Spleen (tissue), 11 donors: ENCODE results near the gene MPIG6B. TPM values are rescaled to one million over a fixed set of nuclear protein-coding genes. Genes with fewer than 3 reads are reported as not detected.

Experiments
- DNase-seq: peaks from one replicate; pipeline ENCODE4 v3.0.0-alpha.2; 2020
- H3K27ac ChIP-seq, 8 donors: fragments of 200-600 bp; sonication (generic) in 7 of 8; 1 replicate in 4 of 8; 2 replicates in 4 of 8; pipeline versions ENCODE4 v1.5.0 to v1.8.0; 2016 to 2021; ENCODE audit warnings: inconsistent platforms in 4 of 8, mild to moderate bottlenecking in 4 of 8, moderate library complexity in 1 of 8
- H3K27me3 ChIP-seq, 7 donors: fragments of 200-600 bp; sonication (generic) in 6 of 7; replicated peaks in 1 of 7; 1 replicate in 4 of 7; 2 replicates in 3 of 7; pipeline versions ENCODE4 v1.5.0 to v1.8.0; 2016 to 2021; ENCODE audit warnings: inconsistent platforms in 3 of 7, mild to moderate bottlenecking in 1 of 7
- H3K36me3 ChIP-seq, 6 donors: fragments of 200-600 bp; sonication (generic) in 5 of 6; 1 replicate in 4 of 6; 2 replicates in 2 of 6; pipeline versions ENCODE4 v1.5.0 to v1.8.0; 2016 to 2021; ENCODE audit warnings: inconsistent platforms in 2 of 6
- H3K4me1 ChIP-seq, 6 donors: fragments of 200-600 bp; sonication (generic) in 5 of 6; 1 replicate in 3 of 6; 2 replicates in 3 of 6; pipeline versions ENCODE4 v1.5.0 to v1.8.0; 2016 to 2021; ENCODE audit warnings: inconsistent platforms in 3 of 6
- H3K4me3 ChIP-seq, 8 donors: fragments of 200-600 bp; sonication (generic) in 7 of 8; 1 replicate in 4 of 8; 2 replicates in 4 of 8; pipeline versions ENCODE4 v1.5.0 to v1.8.0; 2016 to 2021; ENCODE audit warnings: inconsistent platforms in 4 of 8, mild to moderate bottlenecking in 4 of 8, moderate library complexity in 2 of 8
- H3K9me3 ChIP-seq, 8 donors: fragments of 200-600 bp; sonication (generic) in 7 of 8; 1 replicate in 4 of 8; 2 replicates in 4 of 8; pipeline versions ENCODE4 v1.5.0 to v1.8.0; 2016 to 2021; ENCODE audit warnings: inconsistent platforms in 4 of 8
- POLR2A ChIP-seq, 3 donors: fragments of 450-650 bp; IDR thresholded peaks; one replicate each; pipeline ENCODE4 v1.5.1; 2017; ENCODE audit warnings: antibody characterized with exemption in 3 of 3, mild to moderate bottlenecking in 1 of 3
- POLR2AphosphoS5 ChIP-seq, 3 donors: sonication (generic); formaldehyde crosslinking; IDR thresholded peaks; one replicate each; pipeline ENCODE4 v1.5.1; 2017; ENCODE audit warnings: antibody characterized with exemption in 3 of 3
- WGBS, 5 donors: extraction: QIAGEN DNeasy Blood & Tissue Kit in 3 of 5; methylation state at CpG; one replicate each; pipeline versions ENCODE4 v1.1.5 to v1.1.7; 2013 to 2018; 5-methylcytosine and 5-hydroxymethylcytosine counted together
- intact Hi-C: fragments of 100-400 bp; cut with DNase I; formaldehyde crosslinking; loops from one replicate; pipeline ENCODE4 v1.15.0; 2023; ENCODE audit warnings: low total_unique reads
- polyA plus RNA-seq, 3 donors: library from polyadenylated mRNA; stranded (reverse); fragments of 200-250 nt; gene quantifications; one replicate each; pipeline ENCODE4 v1.2.1, GENCODE V29; 2013
- total RNA-seq, 7 donors: library from RNA; depleted of rRNA in 3 of 7; stranded (reverse); fragments of >200 nt in 3 of 7; fragmentation: NEBNext Ultra II Directional in 4 of 7; extraction: Animal tissue kit (Norgen Biotek cat#: 25700) in 4 of 7; gene quantifications; one replicate each; pipeline versions ENCODE4 v1.1.0 to v1.2.1, GENCODE V29; 2016 to 2021
- TF ChIP-seq, protein P1 (sequence below), 11 experiments: fragments of 200-600 bp in 7 of 11; fragments of 450-650 bp in 4 of 11; sonication (generic) in 4 of 11; IDR thresholded peaks in 8 of 11; conservative IDR thresholded peaks in 3 of 11; 1 replicate in 7 of 11; 2 replicates in 4 of 11; pipeline versions ENCODE4 v1.4.0 to v1.8.0; 2016 to 2021; ENCODE audit warnings: antibody characterized with exemption in 11 of 11, inconsistent platforms in 4 of 11, mild to moderate bottlenecking in 1 of 11
- donor health status: healthy with polysubstance abuse.
- donor health status: DM: no; HTN: no; CAD: no; lungs with moderate emphysema.
- donor health status: DM: no; HTN: no; CAD: no.
- donor health status: Bipolar disorder and iron deficiency.
- donor health status: healthy.
- donor health status: DM: no; HTN: no; CAD: no.
- donor health status: DM: yes; HTN: yes; CAD: no.

MPIG6B gene
- total and polyA plus RNA-seq, 10 donors, result 0.46 to 15.1 (median 9.3) TPM

DNA sequence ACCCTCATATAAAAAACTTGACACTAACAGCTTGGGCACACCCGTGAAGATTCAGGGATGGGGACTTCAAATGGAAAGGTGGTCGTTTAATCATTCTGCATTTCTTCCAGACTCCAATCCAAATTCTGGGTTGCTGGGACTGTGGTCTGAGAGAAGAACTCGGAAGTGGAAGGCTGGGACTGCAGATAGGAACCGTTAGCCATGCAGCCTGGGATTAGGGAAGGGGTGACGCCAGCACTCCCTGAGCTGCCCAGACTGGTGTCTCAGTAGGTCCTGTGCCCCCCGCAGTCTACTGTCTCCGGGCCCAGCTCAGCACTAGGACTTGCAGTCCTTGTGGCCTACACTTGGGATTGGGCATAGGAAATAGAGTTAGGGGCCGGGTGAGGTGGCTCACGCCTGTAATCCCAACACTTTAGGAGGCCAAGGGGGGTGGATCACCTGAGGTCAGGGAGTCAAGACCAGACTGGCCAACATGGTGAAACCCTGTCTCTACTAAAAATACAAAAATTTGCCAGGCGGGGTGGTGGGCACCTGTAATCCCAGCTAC, 13.7 kb downstream of the MPIG6B start:
- 7 to 35% (median 15%) methylated on average over 10 of the region's 10 CpGs for WGBS, 5 donors
- intact Hi-C loops, result loop anchor here (10.0 kb wide), 2 partner anchors 58 to 88 kb away; partner anchors contain the start of genes HSPA1B and VARS1

DNA sequence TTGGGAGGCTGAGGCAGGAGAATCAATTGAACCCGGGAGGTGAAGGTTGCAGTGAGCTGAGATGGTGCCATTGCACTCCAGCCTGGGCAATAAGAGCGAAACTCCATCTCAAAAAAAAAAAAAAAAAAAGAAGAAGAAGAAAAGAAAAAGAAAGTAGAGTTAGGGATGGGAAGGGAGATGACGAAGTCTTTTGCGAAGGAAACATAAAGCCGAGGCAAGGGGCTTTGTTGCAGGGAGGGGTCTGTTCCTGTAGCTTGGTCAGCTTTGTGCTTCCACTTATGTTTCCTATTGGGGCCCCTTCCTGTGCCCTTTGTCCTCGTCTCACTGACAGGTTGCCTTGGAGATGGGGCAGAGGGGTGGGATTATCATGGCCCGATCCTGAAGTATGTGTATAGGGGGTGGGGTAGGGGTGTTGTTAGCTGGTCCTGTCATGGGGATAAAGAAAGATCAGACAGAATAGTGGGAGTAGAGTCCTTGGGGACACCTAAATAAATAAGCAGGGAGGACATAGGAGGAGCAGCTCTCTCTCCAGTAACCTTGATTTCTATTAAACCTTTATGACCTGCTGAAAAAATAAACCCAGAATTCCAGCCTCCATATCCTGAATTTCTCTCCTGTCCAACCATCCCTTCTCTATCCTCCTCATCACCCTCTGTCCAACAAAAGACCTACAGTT, 14.3 kb downstream of the MPIG6B start:
- Histone ChIP-seq H3K27ac (peak overlapping the region; percentile 82 to 99 (median 96)), H3K27me3 (no peaks in the 10 kb centered on the region), H3K36me3 (peaks cover 0 to 30% (median 17%) of the 10 kb centered on the region in 6 donors), H3K9me3 (no peaks in the 10 kb centered on the region), H3K4me1 (peaks cover 44 to 77% (median 69%) of the 10 kb centered on the region in 6 donors), H3K4me3 (peak overlapping the region in 7 of 8 donors; percentile 9 to 95 (median 86))
- DNase-seq, result no peak
- TF ChIP-seq POLR2A (IDR thresholded peaks at IDR 0.05) (no peak), POLR2AphosphoS5 (IDR thresholded peaks at IDR 0.05) (no peak)
- TF ChIP-seq, protein P1, sequence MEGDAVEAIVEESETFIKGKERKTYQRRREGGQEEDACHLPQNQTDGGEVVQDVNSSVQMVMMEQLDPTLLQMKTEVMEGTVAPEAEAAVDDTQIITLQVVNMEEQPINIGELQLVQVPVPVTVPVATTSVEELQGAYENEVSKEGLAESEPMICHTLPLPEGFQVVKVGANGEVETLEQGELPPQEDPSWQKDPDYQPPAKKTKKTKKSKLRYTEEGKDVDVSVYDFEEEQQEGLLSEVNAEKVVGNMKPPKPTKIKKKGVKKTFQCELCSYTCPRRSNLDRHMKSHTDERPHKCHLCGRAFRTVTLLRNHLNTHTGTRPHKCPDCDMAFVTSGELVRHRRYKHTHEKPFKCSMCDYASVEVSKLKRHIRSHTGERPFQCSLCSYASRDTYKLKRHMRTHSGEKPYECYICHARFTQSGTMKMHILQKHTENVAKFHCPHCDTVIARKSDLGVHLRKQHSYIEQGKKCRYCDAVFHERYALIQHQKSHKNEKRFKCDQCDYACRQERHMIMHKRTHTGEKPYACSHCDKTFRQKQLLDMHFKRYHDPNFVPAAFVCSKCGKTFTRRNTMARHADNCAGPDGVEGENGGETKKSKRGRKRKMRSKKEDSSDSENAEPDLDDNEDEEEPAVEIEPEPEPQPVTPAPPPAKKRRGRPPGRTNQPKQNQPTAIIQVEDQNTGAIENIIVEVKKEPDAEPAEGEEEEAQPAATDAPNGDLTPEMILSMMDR (IDR thresholded peaks at IDR 0.05 in 8 of 11, conservative IDR thresholded peaks at IDR 0.05 in 3 of 11), result no peak
- intact Hi-C loops, result loop anchor here (10.0 kb wide), 2 partner anchors 57 to 87 kb away; partner anchors contain the start of genes HSPA1B and VARS1
- 8 to 20% (median 15%) methylated on average over 7 of the region's 7 CpGs for WGBS, 5 donors

More for the DNA sequence above, 13.7 kb downstream of the MPIG6B start:
- Histone ChIP-seq H3K27me3 (no peaks in the 10 kb centered on the region), H3K27ac (peak overlapping the region; percentile 82 to 99 (median 96)), H3K36me3 (peaks cover under 1 to 31% (median 23%) of the 10 kb centered on the region in 6 donors), H3K4me3 (peak overlapping the region; percentile 80 to 95 (median 88)), H3K4me1 (peaks cover 50 to 84% (median 75%) of the 10 kb centered on the region in 6 donors), H3K9me3 (no peaks in the 10 kb centered on the region)
- TF ChIP-seq POLR2AphosphoS5 (IDR thresholded peaks at IDR 0.05), result no peak
- TF ChIP-seq, protein P1 (IDR thresholded peaks at IDR 0.05 in 8 of 11, conservative IDR thresholded peaks at IDR 0.05 in 3 of 11), result no peak
- DNase-seq, result peak; percentile 82

GRCh38 chr6:31737991-31738979, 15.1 kb downstream of the MPIG6B start:
- TF ChIP-seq POLR2AphosphoS5 (IDR thresholded peaks at IDR 0.05) (peak in 2 of 3 donors; percentile 18 to 92), POLR2A (IDR thresholded peaks at IDR 0.05) (peak in 1 of 3 donors; percentile 28)
- TF ChIP-seq, protein P1 (IDR thresholded peaks at IDR 0.05 in 8 of 11, conservative IDR thresholded peaks at IDR 0.05 in 3 of 11), result peak in 5 of 11 experiments; percentile 9 to 35 (median 23)
- 3 to 6% (median 4%) methylated on average over 6 of the region's 6 CpGs for WGBS, 5 donors
- intact Hi-C loops, result loop anchor here (10.0 kb wide), 2 partner anchors 57 to 87 kb away; partner anchors contain the start of genes HSPA1B and VARS1
- Histone ChIP-seq H3K27me3 (no peaks in the 10 kb centered on the region), H3K9me3 (no peaks in the 10 kb centered on the region), H3K27ac (peak overlapping the region; percentile 82 to 99 (median 96)), H3K4me3 (peak overlapping the region in 7 of 8 donors; percentile 9 to 95 (median 82)), H3K36me3 (peaks cover 0 to 22% (median 8%) of the 10 kb centered on the region in 6 donors), H3K4me1 (peaks cover 40 to 69% (median 61%) of the 10 kb centered on the region in 6 donors)
- DNase-seq, result peak; percentile 90
